GM23338 (cell line): Measurements from ENCODE around the gene UNC13C. TPM values are rescaled to one million over a fixed set of nuclear protein-coding genes. Genes with fewer than 3 reads are reported as not detected.

Experiments
- ATAC-seq: fragments of 200-7000 bp; cut with Tn5 transposase; 3 replicates; pipeline ENCODE4 v1.9.1; 2020
- DNase-seq: peaks from one replicate; pipeline ENCODE4 v3.0.0-alpha.2; 2015; ENCODE audit warnings: low spot score
- H2AFZ ChIP-seq: fragments of 200-600 bp; sonication (generic); 2 replicates; pipeline ENCODE4 v1.8.0; 2016; ENCODE audit warnings: antibody characterized with exemption, mild to moderate bottlenecking, moderate library complexity
- H3F3A ChIP-seq: fragments of 200-600 bp; sonication (generic); replicated peaks from 2 replicates; pipeline ENCODE4 v1.8.0; 2017; ENCODE audit warnings: antibody characterized with exemption, mixed run types, low read depth
- H3K27ac ChIP-seq: fragments of 200-600 bp; sonication (generic); 2 replicates; pipeline ENCODE4 v1.6.1; 2016; ENCODE audit warnings: low read depth
- H3K27me3 ChIP-seq: fragments of 200-600 bp; sonication (generic); 2 replicates; pipeline ENCODE4 v1.8.0; 2016; ENCODE audit warnings: mild to moderate bottlenecking, mixed run types, moderate library complexity; ENCODE audit not compliant: insufficient read depth
- H3K36me3 ChIP-seq: fragments of 200-600 bp; sonication (generic); 2 replicates; pipeline ENCODE4 v1.8.0; 2016; ENCODE audit warnings: mild to moderate bottlenecking; ENCODE audit not compliant: insufficient read depth
- H3K4me1 ChIP-seq: fragments of 200-600 bp; sonication (generic); 2 replicates; pipeline ENCODE4 v1.8.0; 2016; ENCODE audit warnings: mild to moderate bottlenecking, moderate library complexity; ENCODE audit not compliant: insufficient read depth
- H3K4me2 ChIP-seq: fragments of 200-600 bp; sonication (generic); 2 replicates; pipeline ENCODE4 v1.7.1; 2017; ENCODE audit warnings: mixed run types
- H3K4me3 ChIP-seq: fragments of 200-600 bp; sonication (generic); 2 replicates; pipeline ENCODE4 v1.6.1; 2016; ENCODE audit warnings: mixed run types
- H3K79me2 ChIP-seq: fragments of 200-600 bp; sonication (generic); replicated peaks from 2 replicates; pipeline ENCODE4 v1.8.0; 2017; ENCODE audit warnings: mild to moderate bottlenecking; ENCODE audit not compliant: insufficient read depth
- H3K9me2 ChIP-seq: fragments of 200-600 bp; sonication (generic); 2 replicates; pipeline ENCODE4 v1.8.0; 2017; ENCODE audit not compliant: insufficient read depth
- H4K20me1 ChIP-seq: fragments of 200-600 bp; sonication (generic); replicated peaks from 2 replicates; pipeline ENCODE4 v1.8.0; 2017; ENCODE audit warnings: mild to moderate bottlenecking; ENCODE audit not compliant: insufficient read depth
- H3K27ac Mint-ChIP-seq: 2 replicates; pipeline ENCODE4 v1.8.0; 2020; ENCODE audit warnings: inconsistent platforms, mild to moderate bottlenecking, moderate library complexity, mixed read lengths
- H3K27me3 Mint-ChIP-seq: 3 replicates; pipeline ENCODE4 v1.8.0; 2022; ENCODE audit warnings: low read depth, mild to moderate bottlenecking, moderate library complexity, mixed read lengths, inconsistent platforms; ENCODE audit not compliant: insufficient read depth, poor library complexity
- H3K36me3 Mint-ChIP-seq: 3 replicates; pipeline ENCODE4 v1.8.0; 2021; ENCODE audit warnings: low read depth, mild to moderate bottlenecking, inconsistent platforms, moderate library complexity, mixed read lengths
- H3K4me1 Mint-ChIP-seq: 3 replicates; pipeline ENCODE4 v1.8.0; 2020; ENCODE audit warnings: mild to moderate bottlenecking, inconsistent platforms, mixed read lengths
- H3K4me3 Mint-ChIP-seq: 3 replicates; pipeline ENCODE4 v1.8.0; 2021; ENCODE audit warnings: moderate library complexity, mild to moderate bottlenecking, inconsistent platforms, mixed read lengths
- H3K9me3 Mint-ChIP-seq: 3 replicates; pipeline ENCODE4 v1.8.0; 2020; ENCODE audit warnings: moderate library complexity, mild to moderate bottlenecking, inconsistent platforms, mixed read lengths
- CREB1 ChIP-seq: fragments of 250-450 bp; sonication (Bioruptor Pico); IDR thresholded peaks from 2 replicates; pipeline ENCODE4 v1.5.0; 2020; ENCODE audit warnings: low read depth, mild to moderate bottlenecking, moderate library complexity
- ETS1 ChIP-seq: IDR thresholded peaks from 2 replicates; pipeline ENCODE4 v1.6.1; 2016; ENCODE audit warnings: antibody characterized with exemption
- EZH2 ChIP-seq: fragments of 200-600 bp; sonication (generic); IDR thresholded peaks from one replicate; pipeline ENCODE4 v1.8.0; 2017; ENCODE audit warnings: antibody characterized with exemption, mild to moderate bottlenecking, low read depth; ENCODE audit not compliant: unreplicated experiment
- EZH2phosphoT487 ChIP-seq: fragments of 200-600 bp; sonication (generic); IDR thresholded peaks from one replicate; pipeline ENCODE4 v1.8.1; 2018; ENCODE audit warnings: antibody characterized with exemption; ENCODE audit not compliant: unreplicated experiment
- JUNB ChIP-seq: IDR thresholded peaks from one replicate; pipeline ENCODE4 v1.6.1; 2016; ENCODE audit warnings: antibody characterized with exemption; ENCODE audit not compliant: unreplicated experiment
- NANOG ChIP-seq: IDR thresholded peaks from 2 replicates; pipeline ENCODE4 v1.6.1; 2016; ENCODE audit warnings: antibody characterized with exemption, borderline replicate concordance
- POLR2AphosphoS5 ChIP-seq: IDR thresholded peaks from 2 replicates; pipeline ENCODE4 v1.6.1; 2016; ENCODE audit warnings: antibody characterized with exemption, low read depth
- REST ChIP-seq: IDR thresholded peaks from one replicate; pipeline ENCODE4 v1.6.1; 2018; ENCODE audit warnings: antibody characterized with exemption; ENCODE audit not compliant: unreplicated experiment
- STAT1 ChIP-seq: IDR thresholded peaks from one replicate; pipeline ENCODE4 v1.6.1; 2016; ENCODE audit warnings: antibody characterized with exemption; ENCODE audit not compliant: unreplicated experiment
- ZNF114 ChIP-seq: fragments of 250-450 bp; sonication (Bioruptor Pico); IDR thresholded peaks from 2 replicates; pipeline ENCODE4 v1.5.0; 2020; ENCODE audit warnings: mild to moderate bottlenecking, moderate library complexity
- ZNF331 ChIP-seq: fragments of 250-450 bp; sonication (Bioruptor Pico); IDR thresholded peaks from 2 replicates; pipeline ENCODE4 v1.5.0; 2020; ENCODE audit warnings: low read depth, mild to moderate bottlenecking, moderate library complexity
- polyA plus RNA-seq: library from polyadenylated mRNA; unstranded; fragments of >200 nt; fragmentation: Nextera tagmentation; extraction: Ambion mirVana; gene quantifications from 2 replicates; pipeline ENCODE4 v1.2.1, GENCODE V29; 2016
- total RNA-seq: library from RNA; depleted of rRNA; stranded (reverse); fragments of >200 nt; shearing (Covaris generic); gene quantifications from 2 replicates; pipeline ENCODE4 v1.2.3, GENCODE V29; 2014
- TF ChIP-seq, protein P1 (sequence below): fragments of 250-450 bp; sonication (Bioruptor Pico); IDR thresholded peaks from 2 replicates; pipeline ENCODE4 v1.5.0; 2020; ENCODE audit warnings: mild to moderate bottlenecking, moderate library complexity

Gene UNC13C
- total and polyA plus RNA-seq, 2 experiments from 2014 or later: 0.03 TPM; not detected in 1

- TF ChIP-seq CREB1 (CRISPR knock-in tag) (no peak), ZNF331 (no peak), REST (no peak), JUNB (no peak), ETS1 (no peak), NANOG (no peak)
Measured at GRCh38 chr15:54280726-54281125, 302.5 kb downstream of the UNC13C start (continued).

DNA sequence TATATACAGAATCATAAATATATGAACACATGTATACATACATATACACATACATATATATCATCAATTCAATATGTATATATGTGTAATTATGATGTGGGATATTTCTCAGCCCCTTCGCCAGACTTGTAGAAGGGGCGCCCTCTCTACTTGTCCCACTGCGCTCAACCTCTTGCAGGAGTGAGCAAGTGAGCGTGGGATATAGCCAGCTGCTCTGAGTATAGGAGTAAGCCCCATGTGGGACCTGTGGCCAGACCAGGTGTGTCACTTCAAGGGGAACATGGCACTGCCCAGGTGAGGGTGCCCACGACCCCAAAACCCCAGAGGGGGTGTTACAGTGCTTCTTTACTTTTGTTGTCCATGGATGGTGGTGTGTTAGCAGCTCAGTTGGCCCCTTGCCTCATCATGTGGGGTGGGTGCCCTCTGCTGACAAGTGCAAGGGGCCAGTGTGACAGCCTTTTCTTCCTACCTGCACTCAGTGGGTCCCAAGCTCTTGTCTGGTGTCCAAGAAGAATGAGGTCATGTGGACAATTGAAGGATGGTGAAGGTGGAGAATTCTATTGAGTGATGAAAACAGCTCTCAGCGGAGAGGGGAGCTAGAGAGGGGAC, 304.1 kb downstream of the UNC13C start:
- no peak for ATAC-seq
- Histone ChIP-seq H3K4me1 (no peaks in the 10 kb centered on the region), H3K79me2 (no peaks in the 10 kb centered on the region), H3F3A (no peaks in the 10 kb centered on the region), H4K20me1 (no peaks in the 10 kb centered on the region), H3K4me2 (no peak overlapping the region), H3K36me3 (no peaks in the 10 kb centered on the region), H2AFZ (no peak overlapping the region), H3K4me3 (no peak overlapping the region), H3K27me3 (no peaks in the 10 kb centered on the region), H3K9me2 (no peaks in the 10 kb centered on the region), H3K27ac (no peak overlapping the region)
- H3K27me3 Mint-ChIP-seq: no peaks in the 10 kb centered on the region
- H3K4me1 Mint-ChIP-seq: no peaks in the 10 kb centered on the region
- no peaks in the 10 kb centered on the region for H3K36me3 Mint-ChIP-seq
- H3K4me3 Mint-ChIP-seq: no peak overlapping the region
- DNase-seq: no peak
- peaks cover 24% of the 10 kb centered on the region for H3K9me3 Mint-ChIP-seq
- no peak overlapping the region for H3K27ac Mint-ChIP-seq
- TF ChIP-seq, protein P1, sequence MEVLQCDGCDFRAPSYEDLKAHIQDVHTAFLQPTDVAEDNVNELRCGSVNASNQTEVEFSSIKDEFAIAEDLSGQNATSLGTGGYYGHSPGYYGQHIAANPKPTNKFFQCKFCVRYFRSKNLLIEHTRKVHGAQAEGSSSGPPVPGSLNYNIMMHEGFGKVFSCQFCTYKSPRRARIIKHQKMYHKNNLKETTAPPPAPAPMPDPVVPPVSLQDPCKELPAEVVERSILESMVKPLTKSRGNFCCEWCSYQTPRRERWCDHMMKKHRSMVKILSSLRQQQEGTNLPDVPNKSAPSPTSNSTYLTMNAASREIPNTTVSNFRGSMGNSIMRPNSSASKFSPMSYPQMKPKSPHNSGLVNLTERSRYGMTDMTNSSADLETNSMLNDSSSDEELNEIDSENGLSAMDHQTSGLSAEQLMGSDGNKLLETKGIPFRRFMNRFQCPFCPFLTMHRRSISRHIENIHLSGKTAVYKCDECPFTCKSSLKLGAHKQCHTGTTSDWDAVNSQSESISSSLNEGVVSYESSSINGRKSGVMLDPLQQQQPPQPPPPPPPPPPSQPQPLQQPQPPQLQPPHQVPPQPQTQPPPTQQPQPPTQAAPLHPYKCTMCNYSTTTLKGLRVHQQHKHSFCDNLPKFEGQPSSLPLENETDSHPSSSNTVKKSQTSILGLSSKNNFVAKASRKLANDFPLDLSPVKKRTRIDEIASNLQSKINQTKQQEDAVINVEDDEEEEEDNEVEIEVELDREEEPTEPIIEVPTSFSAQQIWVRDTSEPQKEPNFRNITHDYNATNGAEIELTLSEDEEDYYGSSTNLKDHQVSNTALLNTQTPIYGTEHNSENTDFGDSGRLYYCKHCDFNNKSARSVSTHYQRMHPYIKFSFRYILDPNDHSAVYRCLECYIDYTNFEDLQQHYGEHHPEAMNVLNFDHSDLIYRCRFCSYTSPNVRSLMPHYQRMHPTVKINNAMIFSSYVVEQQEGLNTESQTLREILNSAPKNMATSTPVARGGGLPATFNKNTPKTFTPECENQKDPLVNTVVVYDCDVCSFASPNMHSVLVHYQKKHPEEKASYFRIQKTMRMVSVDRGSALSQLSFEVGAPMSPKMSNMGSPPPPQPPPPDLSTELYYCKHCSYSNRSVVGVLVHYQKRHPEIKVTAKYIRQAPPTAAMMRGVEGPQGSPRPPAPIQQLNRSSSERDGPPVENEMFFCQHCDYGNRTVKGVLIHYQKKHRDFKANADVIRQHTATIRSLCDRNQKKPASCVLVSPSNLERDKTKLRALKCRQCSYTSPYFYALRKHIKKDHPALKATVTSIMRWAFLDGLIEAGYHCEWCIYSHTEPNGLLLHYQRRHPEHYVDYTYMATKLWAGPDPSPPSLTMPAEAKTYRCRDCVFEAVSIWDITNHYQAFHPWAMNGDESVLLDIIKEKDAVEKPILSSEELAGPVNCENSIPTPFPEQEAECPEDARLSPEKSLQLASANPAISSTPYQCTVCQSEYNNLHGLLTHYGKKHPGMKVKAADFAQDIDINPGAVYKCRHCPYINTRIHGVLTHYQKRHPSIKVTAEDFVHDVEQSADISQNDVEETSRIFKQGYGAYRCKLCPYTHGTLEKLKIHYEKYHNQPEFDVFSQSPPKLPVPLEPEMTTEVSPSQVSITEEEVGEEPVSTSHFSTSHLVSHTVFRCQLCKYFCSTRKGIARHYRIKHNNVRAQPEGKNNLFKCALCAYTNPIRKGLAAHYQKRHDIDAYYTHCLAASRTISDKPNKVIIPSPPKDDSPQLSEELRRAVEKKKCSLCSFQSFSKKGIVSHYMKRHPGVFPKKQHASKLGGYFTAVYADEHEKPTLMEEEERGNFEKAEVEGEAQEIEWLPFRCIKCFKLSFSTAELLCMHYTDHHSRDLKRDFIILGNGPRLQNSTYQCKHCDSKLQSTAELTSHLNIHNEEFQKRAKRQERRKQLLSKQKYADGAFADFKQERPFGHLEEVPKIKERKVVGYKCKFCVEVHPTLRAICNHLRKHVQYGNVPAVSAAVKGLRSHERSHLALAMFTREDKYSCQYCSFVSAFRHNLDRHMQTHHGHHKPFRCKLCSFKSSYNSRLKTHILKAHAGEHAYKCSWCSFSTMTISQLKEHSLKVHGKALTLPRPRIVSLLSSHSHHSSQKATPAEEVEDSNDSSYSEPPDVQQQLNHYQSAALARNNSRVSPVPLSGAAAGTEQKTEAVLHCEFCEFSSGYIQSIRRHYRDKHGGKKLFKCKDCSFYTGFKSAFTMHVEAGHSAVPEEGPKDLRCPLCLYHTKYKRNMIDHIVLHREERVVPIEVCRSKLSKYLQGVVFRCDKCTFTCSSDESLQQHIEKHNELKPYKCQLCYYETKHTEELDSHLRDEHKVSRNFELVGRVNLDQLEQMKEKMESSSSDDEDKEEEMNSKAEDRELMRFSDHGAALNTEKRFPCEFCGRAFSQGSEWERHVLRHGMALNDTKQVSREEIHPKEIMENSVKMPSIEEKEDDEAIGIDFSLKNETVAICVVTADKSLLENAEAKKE: no peak
- TF ChIP-seq NANOG: no peak
- no peak for TF ChIP-seq EZH2phosphoT487
- no peak for TF ChIP-seq CREB1 (CRISPR knock-in tag)
- no peak for TF ChIP-seq ETS1
- no peak for TF ChIP-seq ZNF114
- TF ChIP-seq EZH2: no peak
- TF ChIP-seq STAT1: no peak
- no peak for TF ChIP-seq JUNB
- no peak for TF ChIP-seq POLR2AphosphoS5
- TF ChIP-seq ZNF331: no peak
